ENCODE measurements around the gene TNKS1BP1.

- no peak for TF ChIP-seq CTCF (IDR thresholded peaks at IDR 0.05)
- TF ChIP-seq ZFX (IDR thresholded peaks at IDR 0.05; ENCODE audit: borderline replicate concordance) = no peak
Observed at GRCh38 chr11:57348052-57348451, 23.3 kb upstream of the TNKS1BP1 start.
